Stimulated activated naive CD4-positive, alpha-beta T cell treated with Interleukin-2 at 50 U/mL for 16 hours (primary cell): ENCODE data around the gene MZB1.
A peak's percentile ranks its signal among the peaks of the same experiment; 100 is the strongest.

ENCODE experiments used
- DNase-seq: peaks from one replicate; lab custom pipeline; 2025; lab: John Stamatoyannopoulos, UW

MZB1 gene

GRCh38 chr5:139389701-139390638, at the start of gene MZB1:
Gene MZB1, minus strand, starts transcription at chr5:139389913. Its CDS starts 57 bp downstream, at chr5:139389856.
- DNase-seq = peak; percentile 60

GRCh38 chr5:139439013-139439903, 49.5 kb upstream of the MZB1 start, which contains the start of gene DNAJC18:
Gene DNAJC18, minus strand, starts transcription at chr5:139439525. Its CDS starts 80 bp downstream, at chr5:139439445.
- DNase-seq = peak; percentile 89

- DNase-seq = no peak
Measured at GRCh38 chr5:139438707-139439012, 48.9 kb upstream of the MZB1 start.

- no peak for DNase-seq
Measured at GRCh38 chr5:139435676-139436075, 46.0 kb upstream of the MZB1 start.

- DNase-seq = no peak
Measured at GRCh38 chr5:139431706-139432105, 42.0 kb upstream of the MZB1 start.

GRCh38 chr5:139430015-139430414, 40.3 kb upstream of the MZB1 start:
- no peak for DNase-seq

GRCh38 chr5:139426203-139426885, 36.6 kb upstream of the MZB1 start:
- no peak for DNase-seq

GRCh38 chr5:139425497-139425896, 35.8 kb upstream of the MZB1 start:
- no peak for DNase-seq

- peak; percentile 9 for DNase-seq
Measured at GRCh38 chr5:139422307-139422893, 32.7 kb upstream of the MZB1 start.

GRCh38 chr5:139419226-139420192, 29.8 kb upstream of the MZB1 start:
- no peak for DNase-seq

GRCh38 chr5:139418793-139419192, 29.1 kb upstream of the MZB1 start:
- no peak for DNase-seq

- no peak for DNase-seq
Measured at GRCh38 chr5:139417214-139417613, 27.5 kb upstream of the MZB1 start.

GRCh38 chr5:139416651-139417050, 26.9 kb upstream of the MZB1 start:
- no peak for DNase-seq

GRCh38 chr5:139415869-139416268, 26.2 kb upstream of the MZB1 start:
- no peak for DNase-seq

GRCh38 chr5:139415221-139415861, 25.6 kb upstream of the MZB1 start:
- peak; percentile 17 for DNase-seq

- no peak for DNase-seq
Measured at GRCh38 chr5:139414581-139415130, 24.9 kb upstream of the MZB1 start.

- DNase-seq = no peak
Measured at GRCh38 chr5:139413963-139414362, 24.2 kb upstream of the MZB1 start.

GRCh38 chr5:139413153-139413552, 23.4 kb upstream of the MZB1 start:
- no peak for DNase-seq

- DNase-seq = no peak
Measured at GRCh38 chr5:139410993-139411828, 21.5 kb upstream of the MZB1 start.
